Measurements from ENCODE around the gene CREBL2.

DNA sequence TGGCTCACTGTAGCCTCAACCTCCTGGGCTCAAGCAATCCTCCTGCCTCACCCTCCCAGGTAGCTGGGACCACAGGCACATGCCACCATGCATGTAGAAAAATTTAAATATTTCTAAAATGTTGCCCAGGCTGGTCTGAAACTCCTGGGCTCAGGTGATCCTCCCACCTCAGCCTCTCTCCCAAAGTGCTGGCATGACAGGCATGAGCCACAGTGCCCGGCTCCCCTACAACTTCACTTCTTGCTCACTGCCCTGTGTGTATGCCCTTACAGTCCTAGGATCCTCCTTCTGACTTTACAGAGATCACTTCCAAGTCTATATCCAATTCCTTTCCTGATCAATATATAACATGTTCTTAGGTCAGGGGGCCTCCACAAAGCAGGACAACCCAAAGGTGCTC lies 23.8 kb upstream of the CREBL2 start:
- TF ChIP-seq, protein P1, sequence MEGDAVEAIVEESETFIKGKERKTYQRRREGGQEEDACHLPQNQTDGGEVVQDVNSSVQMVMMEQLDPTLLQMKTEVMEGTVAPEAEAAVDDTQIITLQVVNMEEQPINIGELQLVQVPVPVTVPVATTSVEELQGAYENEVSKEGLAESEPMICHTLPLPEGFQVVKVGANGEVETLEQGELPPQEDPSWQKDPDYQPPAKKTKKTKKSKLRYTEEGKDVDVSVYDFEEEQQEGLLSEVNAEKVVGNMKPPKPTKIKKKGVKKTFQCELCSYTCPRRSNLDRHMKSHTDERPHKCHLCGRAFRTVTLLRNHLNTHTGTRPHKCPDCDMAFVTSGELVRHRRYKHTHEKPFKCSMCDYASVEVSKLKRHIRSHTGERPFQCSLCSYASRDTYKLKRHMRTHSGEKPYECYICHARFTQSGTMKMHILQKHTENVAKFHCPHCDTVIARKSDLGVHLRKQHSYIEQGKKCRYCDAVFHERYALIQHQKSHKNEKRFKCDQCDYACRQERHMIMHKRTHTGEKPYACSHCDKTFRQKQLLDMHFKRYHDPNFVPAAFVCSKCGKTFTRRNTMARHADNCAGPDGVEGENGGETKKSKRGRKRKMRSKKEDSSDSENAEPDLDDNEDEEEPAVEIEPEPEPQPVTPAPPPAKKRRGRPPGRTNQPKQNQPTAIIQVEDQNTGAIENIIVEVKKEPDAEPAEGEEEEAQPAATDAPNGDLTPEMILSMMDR (IDR thresholded peaks at IDR 0.05; ENCODE audit: low read depth, low read length, poor library complexity, severe bottlenecking), result no peak
- no peak for TF ChIP-seq EZH2phosphoT487 (IDR thresholded peaks at IDR 0.05; ENCODE audit: borderline replicate concordance, low read length)

Data from DOHH2 (cell line).